Mesenteric fat pad (tissue), 1 donor: ENCODE data around the gene ANKRD12. TPM values are rescaled to one million over a fixed set of nuclear protein-coding genes. Genes with fewer than 3 reads are reported as not detected.
"Not testable (repeated sequence)": the region's sequence is repeated elsewhere in the genome, so short reads cannot be mapped to it uniquely, and the experiment has no call there.

Experiments used
- DNase-seq: peaks from one replicate; pipeline ENCODE4 v3.0.0-alpha.2; 2020; ENCODE audit warnings: low spot score
- total RNA-seq: library from RNA; stranded (reverse); fragmentation: NEBNext Ultra II Directional; extraction: Animal tissue kit (Norgen Biotek cat#: 25700); gene quantifications from one replicate; pipeline ENCODE4 v1.2.1, GENCODE V29; 2021
- donor health status: DM: yes; HTN: yes; CAD: no.

ANKRD12 gene
- total RNA-seq, 1 donor from 2014 or later = 65.8 TPM

GRCh38 chr18:9140984-9141383, 4.4 kb downstream of the ANKRD12 start:
- DNase-seq = no peak

GRCh38 chr18:9146224-9146623, 9.6 kb downstream of the ANKRD12 start:
- DNase-seq = no peak

GRCh38 chr18:9147440-9148202, 11.0 kb downstream of the ANKRD12 start:
- no peak for DNase-seq

GRCh38 chr18:9148203-9148552, 11.6 kb downstream of the ANKRD12 start:
- no peak for DNase-seq

- DNase-seq = no peak
Measured at GRCh38 chr18:9150121-9150520, 13.5 kb downstream of the ANKRD12 start.

- no peak for DNase-seq
Measured at GRCh38 chr18:9153256-9153655, 16.7 kb downstream of the ANKRD12 start.

GRCh38 chr18:9156604-9157249, 20.1 kb downstream of the ANKRD12 start:
- DNase-seq = no peak

- DNase-seq = no peak
Measured at GRCh38 chr18:9157806-9158205, 21.2 kb downstream of the ANKRD12 start.

GRCh38 chr18:9160014-9160413, 23.4 kb downstream of the ANKRD12 start:
- DNase-seq = no peak

GRCh38 chr18:9162663-9163062, 26.1 kb downstream of the ANKRD12 start:
- DNase-seq = not testable (repeated sequence)

- not testable (repeated sequence) for DNase-seq
Measured at GRCh38 chr18:9164149-9164548, 27.6 kb downstream of the ANKRD12 start.

- not testable (repeated sequence) for DNase-seq
Measured at GRCh38 chr18:9165883-9166282, 29.3 kb downstream of the ANKRD12 start.

- DNase-seq = not testable (repeated sequence)
Measured at GRCh38 chr18:9169515-9169914, 32.9 kb downstream of the ANKRD12 start.

- not testable (repeated sequence) for DNase-seq
Measured at GRCh38 chr18:9171919-9172318, 35.3 kb downstream of the ANKRD12 start.

GRCh38 chr18:9172506-9173127, 36.0 kb downstream of the ANKRD12 start:
- DNase-seq = no peak

GRCh38 chr18:9173770-9174233, 37.2 kb downstream of the ANKRD12 start:
- no peak for DNase-seq

- no peak for DNase-seq
Measured at GRCh38 chr18:9174302-9174701, 37.7 kb downstream of the ANKRD12 start.

- DNase-seq = no peak
Measured at GRCh38 chr18:9175115-9175514, 38.5 kb downstream of the ANKRD12 start.

- DNase-seq = no peak
Measured at GRCh38 chr18:9177031-9177430, 40.5 kb downstream of the ANKRD12 start.

- DNase-seq = no peak
Measured at GRCh38 chr18:9177466-9177865, 40.9 kb downstream of the ANKRD12 start.

- DNase-seq = no peak
Measured at GRCh38 chr18:9178557-9178956, 42.0 kb downstream of the ANKRD12 start.

GRCh38 chr18:9181275-9181674, 44.7 kb downstream of the ANKRD12 start:
- no peak for DNase-seq
